Liver (tissue), 3 donors: ENCODE results near the gene SPATS1.

Source experiments
- FOXA2 ChIP-seq: IDR thresholded peaks from 2 replicates; pipeline ENCODE4 v1.6.1; 2016; ENCODE audit warnings: antibody characterized with exemption
- GABPA ChIP-seq, 2 donors: IDR thresholded peaks in 1 of 2; conservative IDR thresholded peaks in 1 of 2; 2 replicates each; pipeline ENCODE4 v1.6.1; 2016; ENCODE audit warnings: antibody characterized with exemption in 2 of 2, mild to moderate bottlenecking in 1 of 2, moderate library complexity in 1 of 2
- JUND ChIP-seq, 2 donors: IDR thresholded peaks; 2 replicates each; pipeline ENCODE4 v1.6.1; 2016; ENCODE audit warnings: antibody characterized with exemption in 2 of 2
- RAD21 ChIP-seq, 2 donors: IDR thresholded peaks; 2 replicates each; pipeline ENCODE4 v1.6.1; 2016; ENCODE audit warnings: antibody characterized with exemption in 2 of 2, mild to moderate bottlenecking in 2 of 2
- RXRA ChIP-seq, 2 donors: IDR thresholded peaks; 2 replicates each; pipeline ENCODE4 v1.6.1; 2017 to 2018; ENCODE audit warnings: antibody characterized with exemption in 2 of 2, mild to moderate bottlenecking in 1 of 2
- SP1 ChIP-seq: IDR thresholded peaks from 2 replicates; pipeline ENCODE4 v1.6.1; 2018; ENCODE audit warnings: antibody characterized with exemption, mild to moderate bottlenecking
- YY1 ChIP-seq: IDR thresholded peaks from 2 replicates; pipeline ENCODE4 v1.6.1; 2016; ENCODE audit warnings: antibody characterized with exemption, mild to moderate bottlenecking
- TF ChIP-seq, protein P1 (sequence below): fragments of 150-350 bp; IDR thresholded peaks from 2 replicates; pipeline ENCODE4 v1.5.1; 2017; ENCODE audit warnings: improper control_type of control experiment, low read depth, low read length; ENCODE audit not compliant: missing input control
- TF ChIP-seq, protein P2 (sequence below): IDR thresholded peaks from 2 replicates; pipeline ENCODE4 v1.6.1; 2016; ENCODE audit warnings: antibody characterized with exemption
- TF ChIP-seq, protein P3 (sequence below): IDR thresholded peaks from 2 replicates; pipeline ENCODE4 v1.6.1; 2016; ENCODE audit warnings: antibody characterized with exemption
- TF ChIP-seq, protein P4 (sequence below): IDR thresholded peaks from 2 replicates; pipeline ENCODE4 v1.6.1; 2016; ENCODE audit warnings: antibody characterized with exemption
- TF ChIP-seq, protein P5 (sequence below): IDR thresholded peaks from 2 replicates; pipeline ENCODE4 v1.6.1; 2016; ENCODE audit warnings: antibody characterized with exemption, mild to moderate bottlenecking
- donor health status: healthy.
- donor health status: healthy.

DNA sequence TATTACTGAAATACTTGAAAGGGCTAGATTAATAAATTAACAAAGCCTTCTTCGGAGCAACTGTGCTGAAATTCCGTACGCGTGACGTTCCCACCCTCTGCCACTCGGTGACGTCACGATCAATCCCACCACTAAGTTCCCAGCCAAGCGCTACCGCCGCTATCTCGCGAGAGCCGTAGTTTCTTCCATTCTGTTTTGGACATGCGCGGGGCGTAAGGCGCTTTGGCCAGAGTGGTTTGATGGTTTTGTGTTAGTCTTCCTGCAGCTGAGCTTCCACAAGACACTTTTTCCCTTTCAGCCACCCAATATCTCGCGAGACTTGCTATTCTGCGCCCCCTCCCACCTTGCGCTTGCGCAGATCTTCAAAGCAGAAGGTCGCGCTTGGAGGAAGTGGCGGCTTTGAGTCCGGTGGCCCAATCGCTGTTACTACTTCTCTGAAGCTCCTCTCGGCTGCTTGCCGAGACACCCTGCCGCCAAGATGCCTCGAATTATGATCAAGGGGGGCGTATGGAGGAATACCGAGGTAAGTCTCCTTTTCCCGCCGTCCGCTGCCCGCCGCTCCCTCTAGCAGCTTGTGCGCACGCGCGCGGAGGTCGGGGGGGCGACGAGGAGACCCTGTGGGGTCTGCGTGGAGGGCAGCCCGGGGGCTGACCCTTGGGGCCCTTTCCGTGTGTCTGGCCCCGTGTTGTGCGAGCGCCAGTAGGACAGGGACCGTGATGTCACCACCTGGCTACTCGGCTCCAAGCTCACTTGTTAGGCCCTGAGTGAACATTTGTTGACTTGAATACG, 45.1 kb downstream of the SPATS1 start, which contains the start of gene CDC5L:
- TF ChIP-seq, protein P1, sequence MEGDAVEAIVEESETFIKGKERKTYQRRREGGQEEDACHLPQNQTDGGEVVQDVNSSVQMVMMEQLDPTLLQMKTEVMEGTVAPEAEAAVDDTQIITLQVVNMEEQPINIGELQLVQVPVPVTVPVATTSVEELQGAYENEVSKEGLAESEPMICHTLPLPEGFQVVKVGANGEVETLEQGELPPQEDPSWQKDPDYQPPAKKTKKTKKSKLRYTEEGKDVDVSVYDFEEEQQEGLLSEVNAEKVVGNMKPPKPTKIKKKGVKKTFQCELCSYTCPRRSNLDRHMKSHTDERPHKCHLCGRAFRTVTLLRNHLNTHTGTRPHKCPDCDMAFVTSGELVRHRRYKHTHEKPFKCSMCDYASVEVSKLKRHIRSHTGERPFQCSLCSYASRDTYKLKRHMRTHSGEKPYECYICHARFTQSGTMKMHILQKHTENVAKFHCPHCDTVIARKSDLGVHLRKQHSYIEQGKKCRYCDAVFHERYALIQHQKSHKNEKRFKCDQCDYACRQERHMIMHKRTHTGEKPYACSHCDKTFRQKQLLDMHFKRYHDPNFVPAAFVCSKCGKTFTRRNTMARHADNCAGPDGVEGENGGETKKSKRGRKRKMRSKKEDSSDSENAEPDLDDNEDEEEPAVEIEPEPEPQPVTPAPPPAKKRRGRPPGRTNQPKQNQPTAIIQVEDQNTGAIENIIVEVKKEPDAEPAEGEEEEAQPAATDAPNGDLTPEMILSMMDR = no peak
- TF ChIP-seq, protein P2, sequence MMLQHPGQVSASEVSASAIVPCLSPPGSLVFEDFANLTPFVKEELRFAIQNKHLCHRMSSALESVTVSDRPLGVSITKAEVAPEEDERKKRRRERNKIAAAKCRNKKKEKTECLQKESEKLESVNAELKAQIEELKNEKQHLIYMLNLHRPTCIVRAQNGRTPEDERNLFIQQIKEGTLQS = no peak
- peak in 1 of 2 donors; percentile 11 for TF ChIP-seq RXRA (IDR thresholded peaks at IDR 0.05)
- TF ChIP-seq JUND (IDR thresholded peaks at IDR 0.05) = peak; percentile 19 to 69
- TF ChIP-seq, protein P3, sequence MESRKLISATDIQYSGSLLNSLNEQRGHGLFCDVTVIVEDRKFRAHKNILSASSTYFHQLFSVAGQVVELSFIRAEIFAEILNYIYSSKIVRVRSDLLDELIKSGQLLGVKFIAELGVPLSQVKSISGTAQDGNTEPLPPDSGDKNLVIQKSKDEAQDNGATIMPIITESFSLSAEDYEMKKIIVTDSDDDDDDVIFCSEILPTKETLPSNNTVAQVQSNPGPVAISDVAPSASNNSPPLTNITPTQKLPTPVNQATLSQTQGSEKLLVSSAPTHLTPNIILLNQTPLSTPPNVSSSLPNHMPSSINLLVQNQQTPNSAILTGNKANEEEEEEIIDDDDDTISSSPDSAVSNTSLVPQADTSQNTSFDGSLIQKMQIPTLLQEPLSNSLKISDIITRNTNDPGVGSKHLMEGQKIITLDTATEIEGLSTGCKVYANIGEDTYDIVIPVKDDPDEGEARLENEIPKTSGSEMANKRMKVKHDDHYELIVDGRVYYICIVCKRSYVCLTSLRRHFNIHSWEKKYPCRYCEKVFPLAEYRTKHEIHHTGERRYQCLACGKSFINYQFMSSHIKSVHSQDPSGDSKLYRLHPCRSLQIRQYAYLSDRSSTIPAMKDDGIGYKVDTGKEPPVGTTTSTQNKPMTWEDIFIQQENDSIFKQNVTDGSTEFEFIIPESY = peak; percentile 100
- TF ChIP-seq, protein P4, sequence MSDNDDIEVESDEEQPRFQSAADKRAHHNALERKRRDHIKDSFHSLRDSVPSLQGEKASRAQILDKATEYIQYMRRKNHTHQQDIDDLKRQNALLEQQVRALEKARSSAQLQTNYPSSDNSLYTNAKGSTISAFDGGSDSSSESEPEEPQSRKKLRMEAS = no peak
- TF ChIP-seq, protein P5, sequence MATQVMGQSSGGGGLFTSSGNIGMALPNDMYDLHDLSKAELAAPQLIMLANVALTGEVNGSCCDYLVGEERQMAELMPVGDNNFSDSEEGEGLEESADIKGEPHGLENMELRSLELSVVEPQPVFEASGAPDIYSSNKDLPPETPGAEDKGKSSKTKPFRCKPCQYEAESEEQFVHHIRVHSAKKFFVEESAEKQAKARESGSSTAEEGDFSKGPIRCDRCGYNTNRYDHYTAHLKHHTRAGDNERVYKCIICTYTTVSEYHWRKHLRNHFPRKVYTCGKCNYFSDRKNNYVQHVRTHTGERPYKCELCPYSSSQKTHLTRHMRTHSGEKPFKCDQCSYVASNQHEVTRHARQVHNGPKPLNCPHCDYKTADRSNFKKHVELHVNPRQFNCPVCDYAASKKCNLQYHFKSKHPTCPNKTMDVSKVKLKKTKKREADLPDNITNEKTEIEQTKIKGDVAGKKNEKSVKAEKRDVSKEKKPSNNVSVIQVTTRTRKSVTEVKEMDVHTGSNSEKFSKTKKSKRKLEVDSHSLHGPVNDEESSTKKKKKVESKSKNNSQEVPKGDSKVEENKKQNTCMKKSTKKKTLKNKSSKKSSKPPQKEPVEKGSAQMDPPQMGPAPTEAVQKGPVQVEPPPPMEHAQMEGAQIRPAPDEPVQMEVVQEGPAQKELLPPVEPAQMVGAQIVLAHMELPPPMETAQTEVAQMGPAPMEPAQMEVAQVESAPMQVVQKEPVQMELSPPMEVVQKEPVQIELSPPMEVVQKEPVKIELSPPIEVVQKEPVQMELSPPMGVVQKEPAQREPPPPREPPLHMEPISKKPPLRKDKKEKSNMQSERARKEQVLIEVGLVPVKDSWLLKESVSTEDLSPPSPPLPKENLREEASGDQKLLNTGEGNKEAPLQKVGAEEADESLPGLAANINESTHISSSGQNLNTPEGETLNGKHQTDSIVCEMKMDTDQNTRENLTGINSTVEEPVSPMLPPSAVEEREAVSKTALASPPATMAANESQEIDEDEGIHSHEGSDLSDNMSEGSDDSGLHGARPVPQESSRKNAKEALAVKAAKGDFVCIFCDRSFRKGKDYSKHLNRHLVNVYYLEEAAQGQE = peak; percentile 57
- no peak for TF ChIP-seq RAD21 (IDR thresholded peaks at IDR 0.05)
- TF ChIP-seq SP1 = peak; percentile 53
- TF ChIP-seq FOXA2 = no peak
- peak; percentile 82 for TF ChIP-seq YY1
- TF ChIP-seq GABPA (IDR thresholded peaks at IDR 0.05 in 1 of 2, conservative IDR thresholded peaks at IDR 0.05 in 1 of 2) = peak in 1 of 2 donors; percentile 52
